GM19351 (cell line): Measurements from ENCODE around the gene CLEC2L.
"Not testable (repeated sequence)": the region's sequence is repeated elsewhere in the genome, so short reads cannot be mapped to it uniquely, and the experiment has no call there.

ENCODE experiments used
- ATAC-seq: cut with Tn5 transposase; IDR thresholded peaks from one replicate; pipeline ENCODE4 v1.9.1; 2021; ENCODE audit warnings: mild to moderate bottlenecking, moderate library complexity; ENCODE audit not compliant: unreplicated experiment

Gene CLEC2L

GRCh38 chr7:139553991-139554700 lies 30.7 kb downstream of the CLEC2L start:
- not testable (repeated sequence) for ATAC-seq

- ATAC-seq: no peak
Measured at GRCh38 chr7:139557857-139558581, 34.5 kb downstream of the CLEC2L start.

DNA sequence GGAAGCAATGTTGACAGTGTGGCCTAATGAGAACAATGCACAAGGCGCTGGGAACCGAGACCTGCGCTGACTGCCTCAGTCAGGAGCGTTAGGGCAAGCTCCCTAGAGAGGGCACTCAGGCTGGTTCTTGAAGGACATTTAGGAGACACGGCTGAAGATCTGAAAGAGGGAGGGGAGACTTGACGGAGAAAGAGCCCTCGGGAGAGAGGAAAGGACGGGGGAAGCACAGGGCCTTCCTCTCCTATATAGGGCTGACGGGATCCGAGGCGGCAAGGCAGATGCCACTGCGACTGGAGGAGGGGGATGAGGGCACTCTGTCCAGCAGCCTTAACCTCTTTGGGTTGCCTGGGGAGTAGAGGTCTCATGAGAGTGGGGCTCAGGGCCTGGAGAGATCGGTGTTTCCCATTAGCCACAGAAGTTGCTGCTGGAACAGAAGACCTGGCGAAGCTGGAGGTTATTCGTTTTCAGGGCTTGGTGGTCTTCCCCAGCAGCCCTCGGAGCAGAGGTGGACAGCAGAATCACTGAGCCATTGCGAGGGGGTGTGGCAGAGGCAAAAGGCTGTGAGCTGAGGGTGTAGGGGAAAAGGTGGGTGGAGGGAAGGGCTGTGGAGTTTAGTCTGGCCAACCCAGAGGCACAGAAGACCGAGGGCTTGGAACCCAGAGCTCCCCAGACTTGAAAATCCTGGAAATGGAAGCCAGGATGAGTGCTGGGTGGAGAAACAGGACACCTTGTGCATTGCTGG lies 36.0 kb downstream of the CLEC2L start:
- no peak for ATAC-seq

- no peak for ATAC-seq
Measured at GRCh38 chr7:139560199-139560598, 36.7 kb downstream of the CLEC2L start.

DNA sequence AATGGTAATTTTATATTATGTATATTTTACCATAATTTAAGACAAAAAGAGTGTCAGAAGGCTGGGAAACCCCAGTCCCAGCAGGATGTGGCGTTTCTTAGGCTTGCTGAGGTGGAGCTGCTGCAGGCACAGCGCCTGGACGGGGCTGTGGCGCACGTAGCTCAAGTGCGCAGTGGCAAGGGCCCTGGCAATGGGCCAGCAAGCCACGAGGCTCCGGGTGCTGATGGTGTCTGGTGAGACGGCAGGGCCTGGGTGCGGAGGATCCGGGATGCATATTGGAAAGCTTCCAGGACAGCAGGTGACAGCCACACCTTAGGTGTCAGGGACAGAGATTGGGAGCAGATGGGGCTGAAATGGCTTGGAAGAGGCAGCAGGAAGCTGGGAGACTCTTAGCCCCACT lies 37.2 kb downstream of the CLEC2L start:
- no peak for ATAC-seq

DNA sequence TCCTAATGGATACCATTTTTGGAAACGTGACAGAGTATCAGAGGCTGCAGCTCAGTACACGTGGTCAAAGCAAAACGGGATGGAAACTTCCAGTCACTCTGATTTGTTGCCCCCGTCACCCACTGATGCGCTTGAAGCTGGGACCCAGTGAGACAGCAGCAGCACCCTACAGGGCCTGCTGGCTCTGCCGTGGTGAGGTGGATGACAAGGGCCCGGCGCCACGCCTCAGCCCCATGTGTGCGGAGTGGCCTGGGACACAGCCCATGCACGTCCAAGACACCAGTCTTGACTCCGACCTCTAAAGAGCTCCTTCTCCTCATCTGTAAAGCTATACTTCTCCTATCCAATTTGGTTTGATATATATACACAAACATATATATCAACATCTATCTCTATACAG lies 39.0 kb downstream of the CLEC2L start:
- no peak for ATAC-seq

- no peak for ATAC-seq
Measured at GRCh38 chr7:139562961-139563565, 39.6 kb downstream of the CLEC2L start.

DNA sequence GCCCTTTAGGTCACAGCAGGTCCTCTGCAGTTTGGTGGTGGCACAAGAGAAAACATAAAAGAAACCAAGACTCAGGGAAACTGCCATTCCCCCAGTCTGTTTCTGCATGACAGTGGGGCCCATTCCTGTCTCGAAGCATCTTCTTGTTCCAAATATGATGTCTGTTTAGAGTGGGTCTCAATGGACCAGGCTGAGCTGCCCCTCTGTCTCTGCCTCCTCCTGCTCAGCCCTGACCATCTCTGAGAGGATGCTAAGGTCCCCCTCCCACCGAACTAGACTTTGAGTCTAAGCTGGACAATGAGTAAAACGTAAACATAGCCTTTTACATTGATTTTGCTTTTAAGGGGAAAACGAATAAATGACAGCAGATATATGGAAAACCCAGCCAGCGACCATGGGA lies 40.4 kb downstream of the CLEC2L start:
- ATAC-seq: no peak

DNA sequence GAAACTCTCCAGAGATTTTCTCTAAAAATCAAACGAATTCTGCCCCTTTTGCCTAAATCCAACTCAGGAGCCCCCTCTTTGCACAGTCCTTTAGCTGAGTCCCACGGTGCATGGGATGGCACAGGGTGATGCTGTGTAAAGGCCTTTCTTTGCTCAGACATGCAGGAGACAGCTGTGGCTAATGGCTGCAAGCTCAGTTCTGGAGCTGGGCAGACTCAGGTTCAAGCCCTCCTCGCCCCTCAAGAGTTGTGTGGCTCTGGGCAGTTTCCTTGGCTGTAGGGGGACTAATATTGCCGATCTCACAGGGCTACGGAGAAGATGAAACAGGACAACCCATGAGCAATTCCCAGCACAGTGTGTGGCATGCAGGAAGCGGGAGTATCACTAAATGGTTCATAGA lies 42.6 kb downstream of the CLEC2L start:
- no peak for ATAC-seq

DNA sequence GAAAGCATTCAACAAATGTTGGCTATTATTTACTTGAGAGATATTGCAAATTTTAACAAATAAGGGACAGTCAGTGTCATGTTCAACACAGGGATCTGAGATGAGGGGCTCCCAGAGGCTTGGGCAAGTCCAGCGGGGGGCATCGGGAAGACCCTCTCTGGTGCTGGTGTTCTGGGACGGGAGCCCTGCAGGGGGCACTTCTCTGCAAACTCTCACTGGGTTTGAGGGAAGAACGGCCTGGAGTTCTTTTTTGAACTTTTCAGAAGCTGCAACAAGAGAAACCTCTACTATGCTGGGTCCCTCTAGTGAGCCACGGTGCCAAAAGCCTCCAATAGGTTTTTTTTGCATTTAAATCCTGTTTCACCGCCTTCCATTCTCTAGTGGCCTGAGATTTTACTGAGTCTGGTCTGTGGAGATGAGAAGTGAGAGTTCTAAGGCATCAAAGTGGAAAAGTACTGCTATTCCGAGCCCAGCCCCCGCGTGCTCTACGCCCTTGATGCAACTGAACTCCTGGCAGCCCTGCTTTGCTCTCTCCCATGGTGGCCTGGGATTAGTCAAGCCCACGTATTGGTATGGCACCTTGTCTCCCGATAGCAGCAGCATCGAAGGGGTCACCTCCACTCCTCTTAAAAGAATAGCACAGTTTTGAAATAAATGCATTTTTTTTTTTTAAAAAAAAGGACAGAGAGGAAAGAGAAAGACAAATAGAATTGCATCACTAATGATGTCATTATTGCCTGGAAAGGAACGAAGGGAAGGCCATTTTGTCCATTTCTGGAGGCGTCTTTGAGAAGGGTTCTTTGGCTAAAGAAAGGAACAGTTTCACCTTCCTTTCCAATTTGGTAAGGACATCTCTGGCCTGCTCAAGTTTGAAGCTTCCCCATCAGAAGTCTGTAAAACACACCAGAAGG lies 43.5 kb downstream of the CLEC2L start:
- no peak for ATAC-seq

DNA sequence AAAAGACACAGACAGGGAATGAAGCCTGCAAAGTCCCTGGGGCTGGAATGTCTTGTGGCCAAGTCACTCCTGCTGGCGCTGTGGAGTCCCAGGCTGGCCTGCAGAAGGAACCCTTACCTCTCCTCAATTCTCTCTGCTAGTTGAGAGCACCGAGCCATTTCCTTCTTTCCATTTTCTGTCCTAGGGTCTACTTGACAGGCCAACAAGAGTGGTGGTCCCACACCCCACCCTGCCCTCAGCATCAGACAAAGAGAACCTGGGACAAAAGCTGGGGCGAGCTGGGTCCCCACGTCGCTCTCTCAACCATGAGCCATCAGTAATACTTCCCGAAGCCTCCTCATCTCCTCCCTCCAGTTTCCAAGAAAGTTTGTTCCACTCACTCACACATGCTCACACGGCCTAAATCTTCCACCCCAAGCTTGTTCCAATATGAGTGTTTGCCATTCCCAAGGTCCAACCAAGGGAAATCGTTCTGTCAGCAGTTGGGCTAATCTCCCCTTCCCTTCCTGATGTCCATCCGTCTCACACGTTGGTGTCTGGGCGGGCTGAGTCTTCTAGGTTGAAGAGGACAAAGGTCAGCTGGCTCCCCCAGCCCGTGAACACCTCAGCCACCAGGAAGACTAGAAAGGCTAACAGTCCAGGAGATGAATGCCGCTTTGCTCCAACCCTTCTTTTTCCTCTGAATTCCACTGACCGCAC lies 44.3 kb downstream of the CLEC2L start:
- no peak for ATAC-seq

DNA sequence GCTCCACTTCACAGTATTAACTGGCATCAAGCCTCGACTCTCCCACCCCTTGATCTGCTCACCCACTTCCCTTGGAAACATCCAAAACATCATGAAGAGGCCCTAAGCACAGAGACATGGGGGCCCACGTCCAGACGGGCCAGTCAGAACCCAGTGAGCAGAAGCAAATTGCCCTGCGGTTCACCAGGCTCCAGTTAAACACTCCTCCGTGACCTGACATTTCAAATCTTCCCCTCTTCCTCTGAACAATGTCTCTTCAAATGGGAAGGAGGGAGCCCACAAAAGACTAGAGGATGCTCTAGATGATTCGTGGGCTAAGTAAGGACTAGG lies 44.8 kb downstream of the CLEC2L start:
- ATAC-seq: no peak

DNA sequence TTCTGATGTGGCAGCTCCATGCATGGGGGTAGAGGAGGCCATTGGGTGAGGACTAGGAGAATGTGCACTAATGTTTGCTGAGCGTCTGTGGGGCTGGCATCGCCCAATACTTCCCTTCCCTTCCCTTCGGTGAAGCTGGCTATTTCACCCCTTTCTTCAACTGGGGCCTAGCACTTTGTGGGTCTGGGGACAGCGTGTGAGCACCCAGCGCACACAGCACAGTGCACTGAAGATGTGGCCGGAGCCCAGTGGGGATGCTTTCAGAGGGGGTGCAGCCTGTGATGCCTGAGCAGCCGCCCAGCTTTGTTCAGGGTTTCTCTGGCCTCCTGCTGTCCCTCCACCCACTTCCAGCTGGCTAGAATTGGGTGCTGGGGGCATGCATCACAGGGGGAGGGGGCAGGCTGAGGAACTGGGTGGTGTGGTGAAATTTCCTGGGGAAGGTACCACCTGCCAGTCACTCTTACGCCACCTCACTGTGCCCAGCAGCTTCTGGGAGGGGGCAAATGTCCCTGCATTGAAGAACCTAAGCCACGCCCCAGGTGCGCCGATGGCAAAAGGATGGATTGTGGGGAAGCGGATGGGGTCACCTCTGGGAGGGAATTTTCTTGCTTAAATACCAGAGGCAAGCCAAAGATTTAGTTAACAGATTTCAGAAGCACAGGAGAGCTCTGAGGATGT lies 45.5 kb downstream of the CLEC2L start:
- ATAC-seq: no peak

DNA sequence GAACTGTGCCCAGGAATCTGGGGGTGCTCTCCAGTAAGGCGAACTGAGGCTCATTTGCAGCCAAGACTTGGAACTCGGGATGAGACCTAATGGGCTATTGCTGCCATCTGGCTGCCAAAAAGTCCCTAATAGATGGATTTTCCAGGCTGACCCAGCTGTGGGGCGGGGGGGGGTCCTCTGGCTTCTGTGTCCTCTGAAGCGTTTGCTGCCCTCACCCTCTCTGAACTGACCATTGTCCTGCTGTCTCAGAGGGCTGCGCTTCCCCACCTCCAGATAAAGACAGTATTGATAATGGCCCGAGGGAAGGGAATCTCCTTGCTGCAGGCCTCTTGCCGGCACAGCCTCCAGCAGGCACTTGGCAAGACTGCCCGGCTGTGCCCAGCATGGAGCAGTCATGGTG lies 46.6 kb downstream of the CLEC2L start:
- no peak for ATAC-seq

- no peak for ATAC-seq
Measured at GRCh38 chr7:139570626-139571025, 47.1 kb downstream of the CLEC2L start.

DNA sequence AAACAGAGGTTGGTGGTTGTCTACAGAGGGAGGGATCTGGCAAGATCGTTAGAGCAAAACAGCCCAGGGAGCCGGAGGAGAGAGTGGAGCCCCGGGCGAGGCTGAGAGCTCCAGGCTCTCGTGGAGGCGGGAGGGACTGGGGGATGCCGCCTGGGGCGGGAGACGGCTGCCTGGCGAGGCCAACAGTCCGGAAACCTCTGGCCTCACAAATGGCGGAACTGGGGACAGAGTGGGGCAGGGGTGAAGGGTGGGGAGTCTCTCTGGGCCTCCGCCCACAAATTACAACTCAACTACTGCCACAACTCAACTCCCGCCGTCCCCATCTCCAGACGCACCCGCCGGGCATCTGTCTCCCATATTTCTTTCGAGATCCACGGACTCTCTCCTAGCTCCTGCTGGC lies 47.7 kb downstream of the CLEC2L start:
- no peak for ATAC-seq

GRCh38 chr7:139571651-139572050 lies 48.2 kb downstream of the CLEC2L start:
- ATAC-seq: no peak

- ATAC-seq: no peak
Measured at GRCh38 chr7:139572071-139572470, 48.6 kb downstream of the CLEC2L start.

DNA sequence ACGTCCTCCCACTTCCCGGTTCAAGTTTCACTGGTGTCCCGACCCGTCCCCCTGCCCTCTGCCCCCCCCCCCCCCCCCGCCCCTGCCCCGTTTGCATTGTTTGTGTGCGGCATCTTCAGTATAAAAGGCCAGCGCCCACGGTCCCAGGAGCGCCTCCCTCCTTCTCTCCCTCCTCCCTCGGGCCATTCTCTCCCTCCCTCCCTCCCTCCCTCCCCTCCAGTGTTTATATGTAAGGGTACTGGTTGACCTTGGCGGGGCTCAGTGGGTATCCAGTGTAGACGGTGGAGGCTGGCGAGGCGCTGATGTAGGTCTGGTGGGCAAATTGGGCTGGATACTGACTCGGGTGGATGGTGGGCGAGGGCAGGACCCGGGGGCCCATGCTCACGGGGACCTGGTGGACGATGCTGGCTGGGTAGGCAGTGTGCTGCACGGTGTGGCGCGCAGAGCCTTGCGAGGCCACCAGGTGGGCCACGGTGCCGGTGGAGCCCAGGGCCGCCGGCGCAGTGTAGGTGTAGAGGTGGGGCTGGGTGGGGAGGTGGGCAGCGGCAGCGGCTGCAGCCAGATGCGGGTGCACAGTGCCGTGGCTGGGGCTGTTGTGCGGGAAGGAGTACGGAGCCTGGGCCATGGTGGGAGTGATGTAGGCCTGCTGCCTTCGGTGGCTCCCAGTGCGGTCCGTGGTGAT lies 49.4 kb downstream of the CLEC2L start:
- no peak for ATAC-seq
